Osteoblast (primary cell): Measurements from ENCODE around the gene HOXB5. TPM values are rescaled to one million over a fixed set of nuclear protein-coding genes. Genes with fewer than 3 reads are reported as not detected.

Experiments
- DNase-seq: peaks from one replicate; pipeline ENCODE4 v3.0.0; 2011; ENCODE audit warnings: low spot score, mixed read lengths; ENCODE audit not compliant: insufficient read length; ENCODE audit errors: missing footprints
- H2AFZ ChIP-seq: 2 replicates; pipeline ENCODE4 v1.6.0; 2011; ENCODE audit warnings: mild to moderate bottlenecking, low read length
- H3K27ac ChIP-seq: 2 replicates; pipeline ENCODE4 v1.5.1; 2011; ENCODE audit warnings: mild to moderate bottlenecking, low read depth, low read length, moderate library complexity
- H3K27me3 ChIP-seq: 2 replicates; pipeline ENCODE4 v1.6.0; 2012; ENCODE audit warnings: mild to moderate bottlenecking, control low read depth, inconsistent platforms, low read length, moderate library complexity; ENCODE audit not compliant: insufficient read depth
- H3K36me3 ChIP-seq: 2 replicates; pipeline ENCODE4 v1.5.1; 2011; ENCODE audit warnings: mild to moderate bottlenecking, low read length, control low read depth, moderate library complexity; ENCODE audit not compliant: insufficient read depth
- H3K4me1 ChIP-seq: 2 replicates; pipeline ENCODE4 v1.5.1; 2011; ENCODE audit warnings: mild to moderate bottlenecking, low read length, control low read depth, moderate library complexity; ENCODE audit not compliant: insufficient read depth
- H3K4me2 ChIP-seq: 2 replicates; pipeline ENCODE4 v1.6.0; 2011; ENCODE audit warnings: mild to moderate bottlenecking, low read length; ENCODE audit not compliant: insufficient read depth
- H3K4me3 ChIP-seq: fragments of 200-600 bp; sonication (generic); 3 replicates; pipeline ENCODE4 v1.5.1; 2012; ENCODE audit warnings: mild to moderate bottlenecking, low read length, inconsistent platforms; ENCODE audit not compliant: insufficient read depth
- H3K79me2 ChIP-seq: 2 replicates; pipeline ENCODE4 v1.6.0; 2012; ENCODE audit warnings: mild to moderate bottlenecking, low read length, control low read depth, inconsistent platforms; ENCODE audit not compliant: insufficient read depth
- H3K9me3 ChIP-seq: 2 replicates; pipeline ENCODE4 v1.5.1; 2011; ENCODE audit warnings: low read depth, low read length, control low read depth
- H4K20me1 ChIP-seq: 2 replicates; pipeline ENCODE4 v1.6.0; 2012; ENCODE audit warnings: mild to moderate bottlenecking, low read length, control low read depth; ENCODE audit not compliant: insufficient read depth
- CTCF ChIP-seq: IDR thresholded peaks from 2 replicates; pipeline ENCODE4 v1.5.1; 2011; ENCODE audit warnings: mild to moderate bottlenecking, low read depth, low read length, moderate library complexity; ENCODE audit errors: extremely low read depth
- total RNA-seq: library from RNA; depleted of rRNA; stranded (reverse); fragments of >200 nt; gene quantifications from 2 replicates; pipeline ENCODE4 v1.2.3, GENCODE V29; 2012

HOXB5 gene
- total RNA-seq, 1 donor: not detected

GRCh38 chr17:48567646-48568354 is 25.8 kb downstream of the HOXB5 start:
- Histone ChIP-seq H3K79me2 (no peaks in the 10 kb centered on the region), H2AFZ (no peak overlapping the region), H3K9me3 (no peaks in the 10 kb centered on the region), H3K36me3 (no peaks in the 10 kb centered on the region), H3K27ac (no peak overlapping the region), H3K4me3 (no peak overlapping the region), H3K4me1 (no peaks in the 10 kb centered on the region), H4K20me1 (no peaks in the 10 kb centered on the region), H3K27me3 (peaks cover 96% of the 10 kb centered on the region), H3K4me2 (no peak overlapping the region)
- DNase-seq: no peak
- no peak for TF ChIP-seq CTCF

GRCh38 chr17:48567209-48567608 is 26.4 kb downstream of the HOXB5 start:
- H3K4me3 ChIP-seq: no peak overlapping the region
- no peak overlapping the region for H3K4me2 ChIP-seq
- no peaks in the 10 kb centered on the region for H3K9me3 ChIP-seq
- H3K27ac ChIP-seq: no peak overlapping the region
- no peaks in the 10 kb centered on the region for H3K36me3 ChIP-seq
- no peak overlapping the region for H2AFZ ChIP-seq
- H3K4me1 ChIP-seq: no peaks in the 10 kb centered on the region
- peaks cover 94% of the 10 kb centered on the region for H3K27me3 ChIP-seq
- H4K20me1 ChIP-seq: no peaks in the 10 kb centered on the region
- no peak for DNase-seq
- no peak for TF ChIP-seq CTCF
- H3K79me2 ChIP-seq: no peaks in the 10 kb centered on the region

- Histone ChIP-seq H3K9me3 (no peaks in the 10 kb centered on the region), H3K27ac (no peak overlapping the region), H3K36me3 (no peaks in the 10 kb centered on the region), H3K4me1 (no peaks in the 10 kb centered on the region), H3K4me3 (no peak overlapping the region), H3K79me2 (no peaks in the 10 kb centered on the region), H3K4me2 (no peak overlapping the region), H3K27me3 (peaks cover 94% of the 10 kb centered on the region), H4K20me1 (no peaks in the 10 kb centered on the region), H2AFZ (no peak overlapping the region)
- DNase-seq: no peak
- TF ChIP-seq CTCF: no peak
These were observed 26.9 kb downstream of the HOXB5 start for GRCh38 chr17:48566717-48567116.

- no peak for TF ChIP-seq CTCF
- Histone ChIP-seq H3K4me3 (no peak overlapping the region), H2AFZ (no peak overlapping the region), H4K20me1 (no peaks in the 10 kb centered on the region), H3K27ac (no peak overlapping the region), H3K27me3 (peaks cover 92% of the 10 kb centered on the region), H3K9me3 (no peaks in the 10 kb centered on the region), H3K79me2 (no peaks in the 10 kb centered on the region), H3K36me3 (no peaks in the 10 kb centered on the region), H3K4me1 (no peaks in the 10 kb centered on the region), H3K4me2 (no peak overlapping the region)
- DNase-seq: no peak
These were observed 27.5 kb downstream of the HOXB5 start for GRCh38 chr17:48565925-48566710.
